Hepatocyte (in vitro differentiated cells): Measurements from ENCODE around the gene OR9A4. TPM values are rescaled to one million over a fixed set of nuclear protein-coding genes. Genes with fewer than 3 reads are reported as not detected.
"Not testable (repeated sequence)": the region's sequence is repeated elsewhere in the genome, so short reads cannot be mapped to it uniquely, and the experiment has no call there.

Experiments
- DNase-seq: peaks from one replicate; pipeline ENCODE4 v3.0.0-alpha.2; 2016; ENCODE audit warnings: low spot score
- H2AFZ ChIP-seq: fragments of 200-600 bp; sonication (generic); 2 replicates; pipeline ENCODE4 v1.6.0; 2016; ENCODE audit warnings: antibody characterized with exemption, mild to moderate bottlenecking
- H3K27ac ChIP-seq: fragments of 200-600 bp; sonication (generic); 2 replicates; pipeline ENCODE4 v1.5.1; 2016; ENCODE audit warnings: mild to moderate bottlenecking
- H3K27me3 ChIP-seq: fragments of 200-600 bp; sonication (generic); 2 replicates; pipeline ENCODE4 v1.6.1; 2016
- H3K36me3 ChIP-seq: fragments of 200-600 bp; sonication (generic); replicated peaks from 2 replicates; pipeline ENCODE4 v1.5.1; 2016; ENCODE audit warnings: low read depth; ENCODE audit not compliant: insufficient read depth
- H3K4me1 ChIP-seq: fragments of 200-600 bp; sonication (generic); 2 replicates; pipeline ENCODE4 v1.5.1; 2016; ENCODE audit warnings: mild to moderate bottlenecking, moderate library complexity; ENCODE audit not compliant: insufficient read depth
- H3K4me2 ChIP-seq: fragments of 200-600 bp; sonication (generic); 2 replicates; pipeline ENCODE4 v1.6.0; 2016
- H3K4me3 ChIP-seq: fragments of 200-600 bp; sonication (generic); 2 replicates; pipeline ENCODE4 v1.5.1; 2016; ENCODE audit warnings: mild to moderate bottlenecking
- H3K79me2 ChIP-seq: fragments of 200-600 bp; sonication (generic); 2 replicates; pipeline ENCODE4 v1.6.0; 2017; ENCODE audit warnings: mild to moderate bottlenecking
- H3K9me2 ChIP-seq: fragments of 200-600 bp; sonication (generic); replicated peaks from 2 replicates; pipeline ENCODE4 v1.6.0; 2017; ENCODE audit warnings: mild to moderate bottlenecking; ENCODE audit not compliant: insufficient read depth
- H3K9me3 ChIP-seq: fragments of 200-600 bp; sonication (generic); 2 replicates; pipeline ENCODE4 v1.5.1; 2016; ENCODE audit warnings: low read depth, mild to moderate bottlenecking
- H4K20me1 ChIP-seq: fragments of 200-600 bp; sonication (generic); 2 replicates; pipeline ENCODE4 v1.6.0; 2016; ENCODE audit warnings: mild to moderate bottlenecking; ENCODE audit not compliant: insufficient read depth, poor library complexity, severe bottlenecking
- CTCF ChIP-seq: fragments of 200-600 bp; sonication (generic); IDR thresholded peaks from 2 replicates; pipeline ENCODE4 v1.5.1; 2016; ENCODE audit warnings: antibody characterized with exemption, mild to moderate bottlenecking; ENCODE audit not compliant: poor library complexity
- EZH2 ChIP-seq: fragments of 200-600 bp; sonication (generic); IDR thresholded peaks from 2 replicates; pipeline ENCODE4 v1.6.1; 2016; ENCODE audit warnings: antibody characterized with exemption, mild to moderate bottlenecking, borderline replicate concordance
- EZH2phosphoT487 ChIP-seq: fragments of 200-600 bp; sonication (generic); IDR thresholded peaks from one replicate; pipeline ENCODE4 v1.6.1; 2018; ENCODE audit warnings: antibody characterized with exemption, mild to moderate bottlenecking, low read depth, moderate library complexity; ENCODE audit not compliant: unreplicated experiment, severe bottlenecking
- WGBS: methylation state at CpG from one replicate; pipeline ENCODE4 v1.1.6; 2016; ENCODE audit warnings: low lambda C conversion rate; ENCODE audit errors: missing lambda C conversion rate; 5-methylcytosine and 5-hydroxymethylcytosine counted together
- polyA plus RNA-seq: library from polyadenylated mRNA; unstranded; fragments of >200 nt; fragmentation: Nextera tagmentation; extraction: Ambion mirVana; gene quantifications from 2 replicates; pipeline ENCODE4 v1.2.1, GENCODE V29; 2016
- total RNA-seq: library from RNA; depleted of rRNA; stranded (reverse); fragments of >200 nt; gene quantifications from 2 replicates; pipeline ENCODE4 v1.2.3, GENCODE V29; 2014

OR9A4 gene
- total and polyA plus RNA-seq, 2 experiments from 2014 or later, result not detected

GRCh38 chr7:141884539-141885225 lies 31.5 kb upstream of the OR9A4 start:
- no peaks in the 10 kb centered on the region for H3K9me3 ChIP-seq
- no peaks in the 10 kb centered on the region for H3K9me2 ChIP-seq
- no peaks in the 10 kb centered on the region for H3K27me3 ChIP-seq
- TF ChIP-seq CTCF, result no peak
- no peak for TF ChIP-seq EZH2phosphoT487
- TF ChIP-seq EZH2, result no peak
- 93% methylated on average over 5 of the region's 5 CpGs for WGBS
- no peaks in the 10 kb centered on the region for H3K79me2 ChIP-seq
- no peaks in the 10 kb centered on the region for H3K4me1 ChIP-seq
- H2AFZ ChIP-seq, result no peak overlapping the region
- no peaks in the 10 kb centered on the region for H4K20me1 ChIP-seq
- H3K36me3 ChIP-seq, result no peaks in the 10 kb centered on the region
- H3K4me3 ChIP-seq, result no peak overlapping the region
- no peak for DNase-seq
- no peak overlapping the region for H3K4me2 ChIP-seq
- no peak overlapping the region for H3K27ac ChIP-seq

GRCh38 chr7:141889321-141889720 lies 26.9 kb upstream of the OR9A4 start:
- TF ChIP-seq EZH2phosphoT487, result no peak
- TF ChIP-seq CTCF, result no peak
- TF ChIP-seq EZH2, result no peak
- no peak for DNase-seq
- Histone ChIP-seq H4K20me1 (no peaks in the 10 kb centered on the region), H3K9me3 (no peaks in the 10 kb centered on the region), H3K27ac (no peak overlapping the region), H2AFZ (no peak overlapping the region), H3K79me2 (no peaks in the 10 kb centered on the region), H3K36me3 (no peaks in the 10 kb centered on the region), H3K4me1 (no peaks in the 10 kb centered on the region), H3K27me3 (no peaks in the 10 kb centered on the region), H3K4me2 (no peak overlapping the region), H3K9me2 (no peaks in the 10 kb centered on the region), H3K4me3 (no peak overlapping the region)
- 95% methylated on average over 1 of the region's 1 CpG for WGBS

- Histone ChIP-seq H3K27ac (no peak overlapping the region), H3K4me2 (no peak overlapping the region), H4K20me1 (no peaks in the 10 kb centered on the region), H2AFZ (no peak overlapping the region), H3K4me1 (no peaks in the 10 kb centered on the region), H3K9me3 (no peaks in the 10 kb centered on the region), H3K79me2 (no peaks in the 10 kb centered on the region), H3K27me3 (no peaks in the 10 kb centered on the region), H3K9me2 (no peaks in the 10 kb centered on the region), H3K4me3 (no peak overlapping the region), H3K36me3 (no peaks in the 10 kb centered on the region)
- WGBS, result 82% methylated on average over 3 of the region's 3 CpGs
- TF ChIP-seq CTCF (no peak), EZH2phosphoT487 (no peak), EZH2 (no peak)
- no peak for DNase-seq
These were observed 24.9 kb upstream of the OR9A4 start for GRCh38 chr7:141891336-141891735.

- not testable (repeated sequence) for H3K9me2 ChIP-seq
- 97% methylated on average over 3 of the region's 3 CpGs for WGBS
These were observed 16.8 kb upstream of the OR9A4 start for GRCh38 chr7:141899366-141899765.

More at GRCh38 chr7:141899366-141899765, 16.8 kb upstream of the OR9A4 start:
- H3K4me1 ChIP-seq, H3K27me3 ChIP-seq, H2AFZ ChIP-seq, H3K9me3 ChIP-seq, H3K36me3 ChIP-seq, H3K79me2 ChIP-seq, H4K20me1 ChIP-seq, H3K27ac ChIP-seq, H3K4me2 ChIP-seq, H3K4me3 ChIP-seq, DNase-seq: not testable (repeated sequence)
